GM12878 (cell line): Measurements from ENCODE around the gene PKD1. TPM values are rescaled to one million over a fixed set of nuclear protein-coding genes. Genes with fewer than 3 reads are reported as not detected.

Experiments
- ATAC-seq: fragments of 200-7000 bp; cut with Tn5 transposase; 3 replicates; pipeline ENCODE4 v1.9.1; 2020; ENCODE audit warnings: mild to moderate bottlenecking, moderate library complexity
- BruUV-seq: library from RNA; stranded (reverse); fragments of 400-500 nt; replicated peaks from 2 replicates; lab custom pipeline; 2021; lab: Mats Ljungman, UMichigan
- CTCF ChIA-PET: fragments of 300-600 bp; sonication (Branson Sonifier 250); formaldehyde crosslinking; extraction: SDS; loops from one replicate; lab custom pipeline; 2021; ENCODE audit warnings: inconsistent platforms; lab: Yijun Ruan, JAX
- POLR2A ChIA-PET: fragments of 350-600 bp; formaldehyde crosslinking; extraction: SDS; loops from one replicate; lab custom pipeline; 2021; ENCODE audit warnings: inconsistent platforms; lab: Charles Lee
- RAD21 ChIA-PET: fragments of 300-600 bp; sonication (Branson Sonifier 250); formaldehyde crosslinking; loops from one replicate; lab custom pipeline; 2023; ENCODE audit warnings: antibody characterized with exemption; ENCODE audit not compliant: unreplicated experiment; lab: Charles Lee
- SMC1A ChIA-PET: fragments of 300-600 bp; sonication (Branson Sonifier 250); formaldehyde crosslinking; loops from one replicate; lab custom pipeline; 2023; ENCODE audit not compliant: unreplicated experiment, uncharacterized antibody; lab: Charles Lee
- DNase-seq: peaks from one replicate; pipeline ENCODE4 v3.0.0-alpha.2; 2011; ENCODE audit warnings: low read depth, low spot score
- FAIRE-seq: peaks from 3 replicates; lab custom pipeline; 2011; peaks lifted over from hg19 to GRCh38; lab: Jason Lieb, UNC
- H2AFZ ChIP-seq: 2 replicates; pipeline ENCODE4 v1.6.0; 2011; ENCODE audit warnings: low read depth, low read length, control low read depth; ENCODE audit not compliant: control insufficient read depth
- H3K27ac ChIP-seq: 2 replicates; pipeline ENCODE4 v1.5.1; 2011; ENCODE audit warnings: control low read depth; ENCODE audit not compliant: control insufficient read depth, insufficient read depth
- H3K27me3 ChIP-seq, 2 experiments: replicated peaks in 1 of 2; 2 replicates each; pipeline versions ENCODE4 v1.6.0 to v1.6.1; 2011; ENCODE audit warnings: low read length in 1 of 2; ENCODE audit not compliant: control insufficient read depth in 2 of 2, insufficient read depth in 2 of 2
- H3K36me3 ChIP-seq, 2 experiments: 2 replicates each; pipeline ENCODE4 v1.5.1; 2011; ENCODE audit warnings: low read length in 1 of 2; ENCODE audit not compliant: control insufficient read depth in 2 of 2, insufficient read depth in 2 of 2
- H3K4me1 ChIP-seq: 2 replicates; pipeline ENCODE4 v1.6.1; 2011; ENCODE audit warnings: mild to moderate bottlenecking, low read length, moderate library complexity, mixed read lengths; ENCODE audit not compliant: control insufficient read depth, insufficient read depth
- H3K4me2 ChIP-seq: 2 replicates; pipeline ENCODE4 v1.6.0; 2011; ENCODE audit warnings: control low read depth; ENCODE audit not compliant: control insufficient read depth, insufficient read depth
- H3K4me3 ChIP-seq: fragments of 200-600 bp; sonication (generic); 2 replicates; pipeline ENCODE4 v1.5.1; 2016
- H3K79me2 ChIP-seq: 2 replicates; pipeline ENCODE4 v1.6.0; 2011; ENCODE audit warnings: low read length; ENCODE audit not compliant: control insufficient read depth, insufficient read depth
- H3K9ac ChIP-seq: 2 replicates; pipeline ENCODE4 v1.8.0; 2011; ENCODE audit warnings: low read length, control low read depth, mixed read lengths; ENCODE audit not compliant: control insufficient read depth, insufficient read depth
- H3K9me3 ChIP-seq: replicated peaks from 3 replicates; pipeline ENCODE4 v1.5.1; 2011; ENCODE audit warnings: mild to moderate bottlenecking, low read length; ENCODE audit not compliant: control insufficient read depth, insufficient read depth
- H4K20me1 ChIP-seq: 2 replicates; pipeline ENCODE4 v1.6.0; 2011; ENCODE audit not compliant: control insufficient read depth, insufficient read depth
- ASH2L ChIP-seq: fragments of 300-600, 200-600 bp; sonication (generic); IDR thresholded peaks from 2 replicates; pipeline ENCODE4 v1.6.1; 2017; ENCODE audit warnings: low read depth, mild to moderate bottlenecking, borderline replicate concordance
- ATF2 ChIP-seq: IDR thresholded peaks from 2 replicates; pipeline ENCODE4 v1.6.1; 2012; ENCODE audit warnings: low read length, inconsistent platforms
- CBX3 ChIP-seq: fragments of 200-600 bp; sonication (generic); IDR thresholded peaks from 2 replicates; pipeline ENCODE4 v1.6.1; 2016; ENCODE audit warnings: low read depth, borderline replicate concordance
- E2F8 ChIP-seq: fragments of 450-650 bp; IDR thresholded peaks from 2 replicates; pipeline ENCODE4 v1.6.1; 2018; ENCODE audit warnings: mild to moderate bottlenecking, low read depth, moderate library complexity; ENCODE audit not compliant: partially characterized antibody
- EGR1 ChIP-seq, 2 experiments: IDR thresholded peaks; 1 replicate in 1 of 2; 2 replicates in 1 of 2; pipeline ENCODE4 v1.6.1; 2011 to 2012; ENCODE audit warnings: low read depth in 2 of 2, low read length in 2 of 2, borderline replicate concordance in 1 of 2, mild to moderate bottlenecking in 1 of 2, moderate library complexity in 1 of 2
- ESRRA ChIP-seq: IDR thresholded peaks from 2 replicates; pipeline ENCODE4 v1.6.1; 2012; ENCODE audit warnings: mild to moderate bottlenecking, low read length, improper control_type of control experiment
- GATAD2B ChIP-seq: fragments of 450-650 bp; conservative IDR thresholded peaks from 2 replicates; pipeline ENCODE4 v1.6.1; 2017; ENCODE audit warnings: low read depth, mild to moderate bottlenecking, moderate library complexity
- HDAC6 ChIP-seq: fragments of 200-600 bp; sonication (generic); IDR thresholded peaks from one replicate; pipeline ENCODE4 v1.8.0; 2017; ENCODE audit warnings: antibody characterized with exemption; ENCODE audit not compliant: unreplicated experiment
- HDGF ChIP-seq: fragments of 450-650 bp; IDR thresholded peaks from 2 replicates; pipeline ENCODE4 v1.6.1; 2016; ENCODE audit warnings: antibody characterized with exemption
- MYC ChIP-seq: IDR thresholded peaks from 2 replicates; pipeline ENCODE4 v1.6.1; 2011; ENCODE audit warnings: mild to moderate bottlenecking, low read length, moderate library complexity, inconsistent platforms; ENCODE audit not compliant: insufficient read depth, insufficient replicate concordance, insufficient read length, severe bottlenecking
- NKRF ChIP-seq: fragments of 450-650 bp; conservative IDR thresholded peaks from 2 replicates; pipeline ENCODE4 v1.6.1; 2017; ENCODE audit warnings: mild to moderate bottlenecking, moderate library complexity
- RCOR1 ChIP-seq: conservative IDR thresholded peaks from 2 replicates; pipeline ENCODE4 v1.6.1; 2012; ENCODE audit warnings: low read depth, low read length, improper control_type of control experiment
- SREBF1 ChIP-seq: IDR thresholded peaks from 2 replicates; pipeline ENCODE4 v1.6.1; 2012; ENCODE audit warnings: mild to moderate bottlenecking, low read length
- ZZZ3 ChIP-seq: IDR thresholded peaks from 2 replicates; pipeline ENCODE4 v1.6.1; 2011; ENCODE audit warnings: low read depth; ENCODE audit not compliant: control insufficient read depth, insufficient read length
- WGBS: methylation state at CpG from one replicate; pipeline ENCODE4 v1.1.6; 2016; ENCODE audit warnings: low lambda C conversion rate; ENCODE audit not compliant: insufficient replicate concordance, insufficient coverage; ENCODE audit errors: missing lambda C conversion rate; 5-methylcytosine and 5-hydroxymethylcytosine counted together
- in situ Hi-C: fragments of 300-500 bp; cut with MboI; formaldehyde crosslinking; loops from 9 replicates; pipeline ENCODE4 v1.14.3; 2018; ENCODE audit warnings: mixed read lengths
- intact Hi-C: fragments of 100-400 bp; cut with micrococcal nuclease; formaldehyde crosslinking; loops from one replicate; pipeline ENCODE4 v1.14.2; 2022; ENCODE audit not compliant: unreplicated experiment
- polyA plus RNA-seq, 11 experiments: library from polyadenylated mRNA; depleted of rRNA in 4 of 11; unstranded in 6 of 11; stranded (reverse) in 5 of 11; fragments of >200 nt; fragmentation: Nextera tagmentation in 4 of 11; fragmentation: Illumina TruSeq in 1 of 11; extraction: Ambion mirVana in 4 of 11; extraction: Trizol in 1 of 11; gene quantifications; 1 replicate in 1 of 11; 2 replicates in 10 of 11; pipeline versions ENCODE4 v1.2.1 to v1.2.3, GENCODE V29; 2011 to 2016; ENCODE audit warnings: inconsistent platforms in 2 of 11, missing spikeins in 2 of 11, low read depth in 1 of 11
- total RNA-seq, 4 experiments: library from RNA; depleted of rRNA in 3 of 4; stranded (reverse); fragments of >200 nt in 3 of 4; fragmentation: Illumina TruSeq in 1 of 4; extraction: Trizol in 1 of 4; gene quantifications; 2 replicates each; pipeline versions ENCODE4 v1.2.1 to v1.2.3, GENCODE V29; 2013 to 2021
- TF ChIP-seq, protein P1 (sequence below): fragments of 450-650 bp; IDR thresholded peaks from 2 replicates; pipeline ENCODE4 v1.6.1; 2016; ENCODE audit warnings: mild to moderate bottlenecking

The PKD1 gene
- total and polyA plus RNA-seq, 10 of the 15 experiments (the other 5 are each of a cell fraction or from before 2014, with no cell fraction given) = 0.11 to 62.0 (median 6.1) TPM

DNA sequence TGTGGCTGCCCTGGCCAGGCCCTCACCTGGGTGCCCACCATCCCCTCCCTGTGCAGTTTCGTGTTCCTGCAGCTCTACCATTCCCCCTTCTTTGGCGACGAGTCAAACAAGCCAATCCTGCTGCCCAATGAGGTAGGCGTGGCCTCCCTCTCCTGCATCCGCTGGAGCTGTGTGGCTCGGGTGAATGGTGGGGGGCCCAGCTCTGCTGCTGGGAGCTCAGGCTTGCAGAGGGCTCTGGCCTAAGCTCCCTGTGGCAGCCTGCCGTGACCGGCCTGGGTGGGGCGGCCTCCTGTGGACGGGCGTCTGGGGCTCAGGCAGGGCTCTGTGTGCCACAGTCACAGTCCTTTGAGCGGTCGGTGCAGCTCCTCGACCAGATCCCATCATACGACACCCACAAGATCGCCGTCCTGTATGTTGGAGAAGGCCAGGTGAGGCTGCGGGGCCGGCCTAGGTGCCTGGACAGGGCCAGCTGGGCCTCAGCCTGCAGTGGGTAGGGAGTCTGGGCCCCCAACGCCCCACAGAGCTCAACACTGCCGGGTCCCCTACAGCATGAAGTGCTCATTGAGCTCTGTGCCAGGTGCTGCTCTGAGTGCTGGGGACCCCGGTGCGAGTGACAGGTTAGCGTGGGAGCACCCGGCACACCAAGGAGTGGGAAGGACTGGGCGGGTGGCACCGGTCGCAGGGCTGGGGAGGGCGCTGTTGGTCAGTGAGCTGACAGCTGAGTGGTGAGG is 50.6 kb downstream of the PKD1 start:
- Histone ChIP-seq H3K79me2 (no peaks in the 10 kb centered on the region), H3K27ac (no peak overlapping the region), H4K20me1 (no peaks in the 10 kb centered on the region), H3K4me2 (no peak overlapping the region), H3K36me3 (peaks cover 0 to 6% of the 10 kb centered on the region in 2 experiments; a peak in 3 of 4 replicates), H2AFZ (no peak overlapping the region), H3K9ac (no peak overlapping the region), H3K4me1 (no peaks in the 10 kb centered on the region), H3K9me3 (no peaks in the 10 kb centered on the region), H3K4me3 (no peak overlapping the region), H3K27me3 (no peaks in the 10 kb centered on the region)
- no peak for ATAC-seq
- RAD21 ChIA-PET = no interaction called here
- FAIRE-seq = no peak
- CTCF ChIA-PET = no interaction called here
- intact Hi-C loops (no loop called here), in situ Hi-C loops (loop anchor here (10.0 kb wide), 1 partner anchor 60 kb away; the partner anchor contains the start of gene RAB26)
- POLR2A ChIA-PET = no interaction called here
- no TSS peak for BruUV-seq
- 93% methylated on average over 28 of the region's 29 CpGs for WGBS
- no peak for TF ChIP-seq ESRRA
- no peak for TF ChIP-seq GATAD2B
- TF ChIP-seq CBX3 = no peak
- TF ChIP-seq MYC = no peak
- TF ChIP-seq EGR1 (IDR thresholded peaks at IDR 0.05; ENCODE audit: borderline replicate concordance in 1 of 2, low read depth in 2 of 2, low read length in 2 of 2) = no peak
- TF ChIP-seq, protein P1, sequence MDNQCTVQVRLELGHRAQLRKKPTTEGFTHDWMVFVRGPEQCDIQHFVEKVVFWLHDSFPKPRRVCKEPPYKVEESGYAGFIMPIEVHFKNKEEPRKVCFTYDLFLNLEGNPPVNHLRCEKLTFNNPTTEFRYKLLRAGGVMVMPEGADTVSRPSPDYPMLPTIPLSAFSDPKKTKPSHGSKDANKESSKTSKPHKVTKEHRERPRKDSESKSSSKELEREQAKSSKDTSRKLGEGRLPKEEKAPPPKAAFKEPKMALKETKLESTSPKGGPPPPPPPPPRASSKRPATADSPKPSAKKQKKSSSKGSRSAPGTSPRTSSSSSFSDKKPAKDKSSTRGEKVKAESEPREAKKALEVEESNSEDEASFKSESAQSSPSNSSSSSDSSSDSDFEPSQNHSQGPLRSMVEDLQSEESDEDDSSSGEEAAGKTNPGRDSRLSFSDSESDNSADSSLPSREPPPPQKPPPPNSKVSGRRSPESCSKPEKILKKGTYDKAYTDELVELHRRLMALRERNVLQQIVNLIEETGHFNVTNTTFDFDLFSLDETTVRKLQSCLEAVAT = no peak
- TF ChIP-seq RCOR1 = no peak
- no peak for TF ChIP-seq ZZZ3
- no peak for TF ChIP-seq HDAC6
- TF ChIP-seq ATF2 = no peak
- no peak for TF ChIP-seq NKRF
- TF ChIP-seq ASH2L = no peak
- TF ChIP-seq E2F8 = no peak
- TF ChIP-seq SREBF1 = no peak
- TF ChIP-seq HDGF = no peak
- SMC1A ChIA-PET = no interaction called here
- no peak for DNase-seq
